ENCODE data around the gene WBP2NL. TPM values are rescaled to one million over a fixed set of nuclear protein-coding genes. Genes with fewer than 3 reads are reported as not detected.

The WBP2NL gene
- total RNA-seq, 2 donors from 2014 or later: 0.22 TPM; not detected in 1

- no peak for DNase-seq (ENCODE audit: low spot score)
- H3K27ac ChIP-seq: peak overlapping the region; percentile 84 to 96
- TF ChIP-seq CTCF (IDR thresholded peaks at IDR 0.05): no peak
- H3K4me1 ChIP-seq: peaks cover 0 to 56% of the 10 kb centered on the region in 2 donors
- no peaks in the 10 kb centered on the region for H3K27me3 ChIP-seq
- no peaks in the 10 kb centered on the region for H3K9me3 ChIP-seq
- no peaks in the 10 kb centered on the region for H3K36me3 ChIP-seq
- H3K4me3 ChIP-seq: peak overlapping the region; percentile 67 to 71
Measured at GRCh38 chr22:42074846-42075676, 76.5 kb downstream of the WBP2NL start.

- H3K36me3 ChIP-seq: no peaks in the 10 kb centered on the region
- H3K27me3 ChIP-seq: no peaks in the 10 kb centered on the region
- no peak for TF ChIP-seq CTCF (IDR thresholded peaks at IDR 0.05)
- no peak overlapping the region for H3K4me3 ChIP-seq
- H3K4me1 ChIP-seq: peaks cover 0 to 55% of the 10 kb centered on the region in 2 donors
- H3K27ac ChIP-seq: no peak overlapping the region
- no peak for DNase-seq (ENCODE audit: low spot score)
- H3K9me3 ChIP-seq: no peaks in the 10 kb centered on the region
Measured at GRCh38 chr22:42076764-42077485, 78.3 kb downstream of the WBP2NL start.

GRCh38 chr22:42077486-42078125 is 79.0 kb downstream of the WBP2NL start:
- Histone ChIP-seq H3K36me3 (peaks cover 6% of the 10 kb centered on the region), H3K4me1 (peaks cover 0 to 56% of the 10 kb centered on the region in 2 donors), H3K4me3 (no peak overlapping the region), H3K9me3 (no peaks in the 10 kb centered on the region), H3K27ac (peak overlapping the region; percentile 98), H3K27me3 (no peaks in the 10 kb centered on the region)
- DNase-seq (ENCODE audit: low spot score): no peak
- TF ChIP-seq CTCF (IDR thresholded peaks at IDR 0.05): no peak

Other genes with a start within 250 kb of the WBP2NL start
- gene CCDC134, start 198.1 kb upstream of the WBP2NL start, total RNA-seq: 1 to 10 TPM; 4.0 to 6.4 TPM
- gene SREBF2, start 165.7 kb upstream of the WBP2NL start, total RNA-seq: 10 to 100 TPM; 45.6 to 61.4 TPM
- gene SHISA8, start 83.7 kb upstream of the WBP2NL start, total RNA-seq: under 1 TPM; 0.31 to 0.67 TPM
- gene TNFRSF13C, start 72.0 kb upstream of the WBP2NL start, total RNA-seq: under 1 TPM; 0.11 to 0.12 TPM
- gene CENPM, start 51.6 kb upstream of the WBP2NL start, total RNA-seq: not detected
- gene SEPTIN3, start 29.3 kb upstream of the WBP2NL start, total RNA-seq: under 1 TPM in 1 of 2 donors, not detected in 1; 0.07 TPM
- gene NAGA, start 72.0 kb downstream of the WBP2NL start, total RNA-seq: 10 to 100 TPM; 19.1 to 21.7 TPM
- gene PHETA2, start 75.5 kb downstream of the WBP2NL start, total RNA-seq: 10 to 100 TPM in 1 of 2 donors, 1 to 10 TPM in 1; 6.5 to 12.7 TPM
- gene SMDT1, start 80.9 kb downstream of the WBP2NL start, total RNA-seq: 10 to 100 TPM in 1 of 2 donors, 1 to 10 TPM in 1; 9.6 to 11.9 TPM
- 100 to 1,000 TPM; 143 to 185 TPM for gene NDUFA6, start 92.0 kb downstream of the WBP2NL start, total RNA-seq
- not detected for gene CYP2D6, start 132.0 kb downstream of the WBP2NL start, total RNA-seq